Spinal cord (tissue), 10 donors: ENCODE measurements around the gene DGKG. TPM values are rescaled to one million over a fixed set of nuclear protein-coding genes. Genes with fewer than 3 reads are reported as not detected.

Experiments
- DNase-seq, 6 donors: peaks; one replicate each; pipeline versions ENCODE4 v3.0.0 to v3.0.0-alpha.2; 2013 to 2015; ENCODE audit warnings: low spot score in 6 of 6, low read depth in 4 of 6
- H3K27ac ChIP-seq: one replicate; pipeline ENCODE4 v1.5.1; 2013; ENCODE audit warnings: low read depth, low read length, control low read depth
- H3K27me3 ChIP-seq: one replicate; pipeline ENCODE4 v1.6.1; 2013; ENCODE audit warnings: low read length; ENCODE audit not compliant: control insufficient read depth, insufficient read depth
- H3K36me3 ChIP-seq: one replicate; pipeline ENCODE4 v1.6.1; 2013; ENCODE audit warnings: low read length; ENCODE audit not compliant: control insufficient read depth, insufficient read depth
- H3K4me1 ChIP-seq: one replicate; pipeline ENCODE4 v1.6.1; 2013; ENCODE audit warnings: low read length; ENCODE audit not compliant: control insufficient read depth, insufficient read depth
- H3K4me3 ChIP-seq: one replicate; pipeline ENCODE4 v1.5.1; 2013; ENCODE audit warnings: low read depth, low read length, control low read depth
- H3K9me3 ChIP-seq: one replicate; pipeline ENCODE4 v1.6.1; 2013; ENCODE audit warnings: low read length; ENCODE audit not compliant: control insufficient read depth, insufficient read depth
- WGBS: methylation state at CpG from one replicate; pipeline ENCODE4 v1.1.5; 2013; ENCODE audit warnings: missing lambda C conversion rate; ENCODE audit not compliant: insufficient coverage; 5-methylcytosine and 5-hydroxymethylcytosine counted together
- polyA plus RNA-seq, 2 donors: library from polyadenylated mRNA; unstranded; fragments of 120-200 nt; gene quantifications; one replicate each; pipeline ENCODE4 v1.2.1, GENCODE V29; 2013; ENCODE audit not compliant: insufficient read length in 2 of 2
- total RNA-seq, 2 donors: library from RNA; depleted of rRNA in 1 of 2; stranded (reverse); fragments of 120-200 nt in 1 of 2; fragments of >200 nt in 1 of 2; gene quantifications; one replicate each; pipeline versions ENCODE4 v1.2.3 to v1.2.4, GENCODE V29; 2013 to 2014
- donor health status: healthy.

The DGKG gene
- total and polyA plus RNA-seq, 4 donors = 5.6 to 20.6 (median 9.9) TPM

- H3K27me3 ChIP-seq = no peaks in the 10 kb centered on the region
- no peaks in the 10 kb centered on the region for H3K36me3 ChIP-seq
- 36% methylated on average over 10 of the region's 12 CpGs for WGBS
- H3K4me3 ChIP-seq = no peak overlapping the region
- H3K9me3 ChIP-seq = no peaks in the 10 kb centered on the region
- H3K27ac ChIP-seq = peak overlapping the region; percentile 17
- H3K4me1 ChIP-seq = peaks cover 23% of the 10 kb centered on the region
- peak in 2 of 6 donors; percentile 53 to 80 for DNase-seq
Measured at GRCh38 chr3:186220911-186221645, 141.0 kb downstream of the DGKG start.

GRCh38 chr3:186220365-186220764, 141.7 kb downstream of the DGKG start:
- no peak for DNase-seq
- H3K4me1 ChIP-seq = peaks cover 23% of the 10 kb centered on the region
- 100% methylated on average over 4 of the region's 6 CpGs for WGBS
- H3K27ac ChIP-seq = no peak overlapping the region
- no peak overlapping the region for H3K4me3 ChIP-seq
- no peaks in the 10 kb centered on the region for H3K9me3 ChIP-seq
- no peaks in the 10 kb centered on the region for H3K27me3 ChIP-seq
- H3K36me3 ChIP-seq = no peaks in the 10 kb centered on the region

GRCh38 chr3:186219211-186219638, 142.8 kb downstream of the DGKG start:
- H3K27ac ChIP-seq = no peak overlapping the region
- peak in 2 of 6 donors; percentile 61 to 72 for DNase-seq
- H3K27me3 ChIP-seq = no peaks in the 10 kb centered on the region
- no peaks in the 10 kb centered on the region for H3K36me3 ChIP-seq
- peaks cover 23% of the 10 kb centered on the region for H3K4me1 ChIP-seq
- WGBS = 51% methylated on average over 6 of the region's 7 CpGs
- H3K9me3 ChIP-seq = no peaks in the 10 kb centered on the region
- no peak overlapping the region for H3K4me3 ChIP-seq

- H3K4me1 ChIP-seq = peaks cover 23% of the 10 kb centered on the region
- no peak overlapping the region for H3K27ac ChIP-seq
- H3K36me3 ChIP-seq = no peaks in the 10 kb centered on the region
- WGBS = no CpG with 5 or more reads among the region's 8 CpGs
- H3K9me3 ChIP-seq = no peaks in the 10 kb centered on the region
- no peak overlapping the region for H3K4me3 ChIP-seq
- H3K27me3 ChIP-seq = no peaks in the 10 kb centered on the region
- DNase-seq = no peak
Measured at GRCh38 chr3:186218421-186218820, 143.6 kb downstream of the DGKG start.

GRCh38 chr3:186217820-186218164, 144.2 kb downstream of the DGKG start:
- no peak overlapping the region for H3K4me3 ChIP-seq
- H3K36me3 ChIP-seq = no peaks in the 10 kb centered on the region
- no peak overlapping the region for H3K27ac ChIP-seq
- DNase-seq = no peak
- H3K9me3 ChIP-seq = no peaks in the 10 kb centered on the region
- WGBS = no CpG with 5 or more reads among the region's 1 CpG
- no peaks in the 10 kb centered on the region for H3K27me3 ChIP-seq
- H3K4me1 ChIP-seq = peaks cover 23% of the 10 kb centered on the region

GRCh38 chr3:186216900-186217819, 144.9 kb downstream of the DGKG start:
- 58% methylated on average over 2 of the region's 4 CpGs for WGBS
- no peaks in the 10 kb centered on the region for H3K9me3 ChIP-seq
- H3K27ac ChIP-seq = no peak overlapping the region
- peaks cover 22% of the 10 kb centered on the region for H3K4me1 ChIP-seq
- no peak overlapping the region for H3K4me3 ChIP-seq
- no peaks in the 10 kb centered on the region for H3K27me3 ChIP-seq
- H3K36me3 ChIP-seq = no peaks in the 10 kb centered on the region
- DNase-seq = peak in 2 of 6 donors; percentile 22 to 79

- Histone ChIP-seq H3K36me3 (peaks cover 3% of the 10 kb centered on the region), H3K9me3 (no peaks in the 10 kb centered on the region), H3K27me3 (no peaks in the 10 kb centered on the region), H3K4me1 (peaks cover 23% of the 10 kb centered on the region), H3K4me3 (no peak overlapping the region), H3K27ac (no peak overlapping the region)
- no peak for DNase-seq
- WGBS = no CpG with 5 or more reads among the region's 2 CpGs
Measured at GRCh38 chr3:186214670-186215069, 147.4 kb downstream of the DGKG start.

GRCh38 chr3:186213946-186214345, 148.1 kb downstream of the DGKG start:
- peaks cover 3% of the 10 kb centered on the region for H3K36me3 ChIP-seq
- H3K4me3 ChIP-seq = no peak overlapping the region
- DNase-seq = no peak
- no peak overlapping the region for H3K27ac ChIP-seq
- peaks cover 27% of the 10 kb centered on the region for H3K4me1 ChIP-seq
- H3K9me3 ChIP-seq = no peaks in the 10 kb centered on the region
- H3K27me3 ChIP-seq = no peaks in the 10 kb centered on the region
- 83% methylated on average over 1 of the region's 4 CpGs for WGBS

GRCh38 chr3:186212611-186213010, 149.4 kb downstream of the DGKG start:
- no peak for DNase-seq
- peaks cover 3% of the 10 kb centered on the region for H3K36me3 ChIP-seq
- H3K4me3 ChIP-seq = no peak overlapping the region
- peaks cover 27% of the 10 kb centered on the region for H3K4me1 ChIP-seq
- WGBS = no CpG with 5 or more reads among the region's 3 CpGs
- no peak overlapping the region for H3K27ac ChIP-seq
- H3K27me3 ChIP-seq = no peaks in the 10 kb centered on the region
- H3K9me3 ChIP-seq = no peaks in the 10 kb centered on the region
